Activated T-helper 9 cell treated with anti-CD3 and anti-CD28 coated beads, Interleukin-2, amount 50 U/mL, for 16 hours (primary cell): ENCODE measurements around the gene THRAP3.
"Not testable (repeated sequence)": the region's sequence is repeated elsewhere in the genome, so short reads cannot be mapped to it uniquely, and the experiment has no call there.

ENCODE experiments used
- DNase-seq: peaks from one replicate; pipeline ENCODE4 v3.0.0-alpha.2; 2020; ENCODE audit warnings: low read depth

THRAP3 gene

DNA sequence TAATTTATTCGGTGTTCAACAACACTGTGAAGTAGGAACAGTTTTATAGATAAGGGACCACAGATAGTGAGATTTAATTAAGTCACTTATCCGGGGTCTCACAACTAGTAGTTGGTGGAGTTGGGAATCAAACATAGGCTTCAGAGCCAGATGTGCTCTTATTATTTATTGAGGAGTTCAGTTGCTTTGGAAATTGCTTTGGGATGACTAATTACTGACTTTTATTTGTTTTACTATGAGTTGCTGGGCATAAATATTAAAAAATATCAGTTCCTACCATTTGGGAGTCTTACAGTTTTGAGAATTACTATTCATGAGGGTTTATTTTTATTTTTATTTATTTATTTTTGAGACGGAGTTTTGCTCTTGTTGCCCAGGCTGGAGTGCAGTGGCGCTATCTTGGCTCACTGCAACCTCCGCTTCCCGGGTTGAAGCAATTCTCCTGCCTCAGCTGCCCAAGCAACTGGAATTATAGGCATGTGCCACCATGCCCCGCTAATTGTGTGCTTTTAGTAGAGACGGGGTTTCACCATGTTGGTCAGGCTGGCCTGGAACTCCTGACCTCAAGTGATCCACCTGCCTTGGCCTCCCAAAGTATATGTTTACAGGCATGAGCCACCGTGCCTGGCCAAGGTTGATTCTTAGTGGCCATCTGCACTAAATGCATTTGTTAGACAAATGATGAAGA lies 27.7 kb downstream of the THRAP3 start:
- DNase-seq, result no peak

DNA sequence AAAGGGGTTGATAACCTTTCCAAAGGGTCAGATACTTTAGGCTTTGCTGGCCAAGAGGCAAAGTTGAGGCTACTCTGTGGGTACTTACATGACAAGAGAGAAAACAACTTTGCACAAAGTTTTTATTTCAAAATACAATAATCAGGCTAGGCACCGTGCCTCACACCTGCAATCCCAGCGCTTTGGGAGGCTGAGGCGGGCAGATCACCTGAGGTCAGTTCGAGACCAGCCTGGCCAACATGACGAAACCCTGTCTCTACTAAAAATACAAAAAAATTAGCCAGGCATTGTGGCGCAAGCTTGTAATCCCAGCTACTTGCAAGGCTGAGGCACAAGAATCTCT lies 28.2 kb downstream of the THRAP3 start:
- not testable (repeated sequence) for DNase-seq

DNA sequence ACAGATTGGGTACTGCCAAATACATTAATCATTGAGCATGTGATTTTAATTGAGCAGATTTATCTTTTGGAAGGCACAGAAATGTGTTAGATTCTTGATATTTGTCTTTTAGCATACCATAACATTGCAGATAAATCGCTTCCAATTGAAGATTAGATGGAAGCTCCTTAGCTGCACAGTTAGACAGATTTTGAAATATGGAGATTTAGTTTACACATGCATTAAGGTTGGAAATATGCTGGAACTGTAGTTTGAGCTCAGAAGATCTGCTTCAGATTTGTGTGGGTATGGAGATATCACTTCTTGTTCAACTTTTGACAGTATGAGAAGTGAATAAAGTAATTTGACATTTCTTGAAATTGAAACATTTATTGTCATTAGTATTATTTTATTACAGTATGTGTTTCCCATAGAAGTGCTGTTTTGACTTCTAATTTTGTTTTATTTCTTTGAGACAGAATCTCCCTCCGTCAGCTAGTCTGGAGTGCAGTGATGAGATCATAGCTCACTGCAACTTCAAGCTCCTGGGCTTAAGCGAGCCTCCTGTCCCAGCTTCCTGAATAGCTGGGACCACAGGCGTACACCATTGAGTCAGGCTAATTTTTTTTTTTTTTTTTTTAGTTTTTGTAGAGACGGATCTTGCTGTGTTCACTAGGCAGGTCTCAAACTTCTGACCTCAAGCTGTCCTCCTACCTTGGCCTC lies 29.1 kb downstream of the THRAP3 start:
- DNase-seq, result no peak

DNA sequence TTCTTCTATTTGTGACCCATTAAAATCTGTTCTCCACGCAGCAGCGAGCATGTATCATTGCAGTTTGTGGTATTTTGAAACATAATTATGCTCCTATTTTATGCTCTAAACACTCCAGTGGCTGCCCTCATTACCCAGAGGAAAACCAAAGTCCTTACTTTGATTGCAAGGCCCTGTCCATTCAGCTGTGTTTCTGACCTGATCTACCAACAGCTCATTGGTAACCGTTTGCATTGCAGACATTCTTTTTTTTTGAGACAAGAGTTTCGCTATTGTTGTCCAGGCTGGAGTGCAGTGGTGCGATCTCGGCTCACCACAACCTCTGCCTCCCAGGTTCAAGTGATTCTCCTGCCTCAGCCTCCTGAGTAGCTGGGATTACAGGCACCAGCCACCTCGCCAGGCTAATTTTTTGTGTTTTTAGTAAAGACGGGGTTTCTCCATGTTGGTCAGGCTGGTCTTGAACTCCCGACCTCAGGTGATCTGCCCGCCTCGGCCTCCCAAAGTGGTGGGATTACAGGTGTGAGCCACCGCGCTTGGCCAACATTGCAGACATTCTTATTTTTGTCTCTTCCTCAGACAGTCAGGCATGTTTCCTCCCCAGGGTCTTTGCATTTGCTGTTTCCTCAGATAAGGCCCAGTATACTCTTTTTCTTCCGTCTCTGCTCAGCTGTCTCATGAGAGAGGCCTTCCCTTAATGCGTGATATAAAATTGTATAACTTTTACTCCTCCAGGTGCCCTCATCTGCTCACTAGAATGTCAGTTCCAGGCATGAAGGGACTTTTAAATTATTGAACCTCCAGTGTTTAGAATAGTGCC lies 32.5 kb downstream of the THRAP3 start:
- DNase-seq, result no peak

DNA sequence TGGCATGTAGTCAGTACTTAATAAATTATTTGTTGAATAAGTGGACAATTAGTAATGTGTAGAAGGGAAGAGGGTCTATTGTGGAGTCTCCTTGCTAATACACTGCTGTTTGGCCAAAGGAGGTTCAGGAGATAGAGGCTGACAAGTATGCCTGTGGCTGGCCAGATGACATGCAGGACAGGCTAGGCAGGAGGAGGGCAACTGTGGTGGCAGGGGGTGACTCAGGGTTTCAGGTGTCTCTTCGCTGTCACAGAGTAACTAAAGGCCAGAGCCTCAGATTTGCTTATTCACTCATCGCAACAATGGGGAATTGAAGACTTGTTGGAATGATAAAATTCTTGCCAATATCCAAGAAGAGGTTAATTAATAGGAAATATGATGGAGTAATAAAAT lies 33.1 kb downstream of the THRAP3 start:
- no peak for DNase-seq

DNA sequence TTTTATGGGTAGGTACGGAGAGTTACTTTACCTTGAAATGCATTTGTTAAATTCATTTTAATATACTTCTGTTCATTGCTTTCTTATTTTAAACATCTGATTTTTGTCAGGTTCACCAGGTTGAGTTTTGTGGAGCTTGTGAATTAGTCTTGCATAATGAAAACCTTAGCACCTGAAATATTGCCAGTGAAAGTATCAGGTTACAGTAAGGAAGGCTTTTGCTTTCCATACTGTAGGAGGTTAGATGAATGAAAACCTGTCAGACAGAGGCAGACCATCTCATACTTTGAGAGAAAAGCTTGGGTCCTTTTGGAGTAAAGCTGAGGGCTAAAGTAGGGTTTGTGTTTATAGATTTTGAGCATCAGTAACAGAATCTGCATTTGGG lies 34.7 kb downstream of the THRAP3 start:
- no peak for DNase-seq

DNA sequence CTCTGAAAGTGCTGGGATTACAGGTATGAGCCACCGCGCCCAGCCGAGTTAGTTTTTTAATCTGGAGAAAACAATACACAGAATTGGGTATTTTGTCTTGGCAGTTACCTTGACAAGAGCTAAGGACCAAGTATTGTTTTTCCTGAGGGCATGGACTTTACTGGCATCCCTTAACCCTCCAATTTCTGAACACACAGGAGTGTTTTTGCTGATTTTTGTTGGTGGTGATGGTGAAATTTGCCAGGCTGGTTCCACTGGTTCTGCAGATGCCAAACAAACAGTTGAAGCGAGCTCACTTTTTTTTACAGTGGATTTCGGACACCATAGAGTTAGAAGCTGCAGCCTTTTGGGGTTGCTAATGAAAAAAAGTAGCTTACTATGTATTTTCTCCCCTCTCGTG lies 44.7 kb downstream of the THRAP3 start:
- DNase-seq, result no peak

DNA sequence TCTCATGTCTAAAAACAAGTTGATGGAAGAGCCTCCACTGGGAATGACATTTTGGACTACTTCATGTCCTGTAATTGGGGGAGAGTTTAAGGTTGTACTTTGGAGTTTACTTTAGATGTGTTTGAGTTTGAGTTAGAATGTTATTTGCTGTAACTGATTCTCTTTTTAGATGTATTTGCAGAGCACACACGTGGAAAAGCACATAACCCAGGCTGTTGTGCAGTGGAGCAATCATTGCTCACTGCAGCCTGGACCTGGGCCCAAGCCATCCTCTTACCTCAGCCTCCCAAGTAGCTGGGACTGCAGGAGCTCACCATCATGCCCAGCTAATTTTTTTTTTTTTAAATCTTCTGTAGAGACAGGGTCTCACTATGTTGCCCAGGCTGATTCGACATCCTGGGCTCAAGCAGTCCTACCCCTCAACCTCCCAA lies 45.2 kb downstream of the THRAP3 start:
- no peak for DNase-seq

DNA sequence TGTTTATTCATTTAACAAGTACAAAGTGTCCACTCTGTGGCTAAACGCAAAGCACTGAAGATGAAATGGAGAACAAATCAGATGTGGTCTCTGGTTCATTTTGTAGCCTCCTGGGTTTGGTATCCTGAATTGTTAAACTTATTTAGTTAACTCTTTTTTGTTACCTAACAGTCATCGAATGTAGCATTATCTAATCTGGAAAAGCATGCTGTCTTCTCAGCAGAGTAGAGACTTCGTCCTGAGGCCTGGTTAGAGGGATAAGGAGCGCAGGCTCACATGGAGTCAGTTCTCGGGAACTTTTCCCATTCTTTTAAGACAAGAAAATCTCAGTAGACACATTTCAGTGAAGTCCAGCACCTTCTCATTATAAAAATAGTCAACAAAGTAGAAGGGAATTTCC lies 48.8 kb downstream of the THRAP3 start:
- DNase-seq, result no peak

DNA sequence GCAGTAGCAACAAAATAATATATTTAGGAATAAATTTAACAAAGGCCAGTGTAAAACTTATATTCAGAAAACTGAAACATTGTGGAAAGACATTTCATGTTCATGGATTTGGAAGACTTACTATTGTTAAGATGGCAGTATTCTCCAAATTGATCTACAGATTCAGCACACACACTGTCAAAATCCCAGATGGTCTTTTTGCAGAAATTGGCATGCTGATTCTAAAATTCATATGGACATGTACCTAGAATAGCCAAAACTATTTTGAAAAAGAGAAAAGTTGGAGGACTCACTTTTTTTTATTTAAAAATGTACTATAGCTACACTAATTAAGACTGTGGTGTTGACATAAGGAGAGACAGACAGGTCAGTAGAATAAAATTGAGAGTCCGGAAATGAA lies 50.0 kb downstream of the THRAP3 start:
- DNase-seq, result no peak

DNA sequence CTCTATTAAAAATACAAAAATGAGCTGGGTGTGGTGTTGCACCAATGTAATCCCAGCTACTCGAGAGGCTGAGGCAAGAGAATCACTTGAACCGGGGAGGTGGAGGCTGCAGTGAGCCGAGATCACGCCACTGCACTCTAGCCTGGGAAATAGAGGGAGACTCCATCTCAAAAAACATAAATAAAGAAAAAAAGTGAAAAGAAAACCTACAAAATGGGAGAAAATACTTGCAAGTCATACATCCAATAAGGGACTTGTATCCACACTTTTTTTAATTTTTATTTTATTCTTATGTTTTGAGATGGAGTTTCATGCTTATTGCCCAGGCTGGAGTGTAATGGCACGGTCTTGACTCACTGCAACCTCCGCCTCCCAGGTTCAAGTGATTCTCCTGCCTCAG lies 52.4 kb downstream of the THRAP3 start:
- DNase-seq, result no peak

DNA sequence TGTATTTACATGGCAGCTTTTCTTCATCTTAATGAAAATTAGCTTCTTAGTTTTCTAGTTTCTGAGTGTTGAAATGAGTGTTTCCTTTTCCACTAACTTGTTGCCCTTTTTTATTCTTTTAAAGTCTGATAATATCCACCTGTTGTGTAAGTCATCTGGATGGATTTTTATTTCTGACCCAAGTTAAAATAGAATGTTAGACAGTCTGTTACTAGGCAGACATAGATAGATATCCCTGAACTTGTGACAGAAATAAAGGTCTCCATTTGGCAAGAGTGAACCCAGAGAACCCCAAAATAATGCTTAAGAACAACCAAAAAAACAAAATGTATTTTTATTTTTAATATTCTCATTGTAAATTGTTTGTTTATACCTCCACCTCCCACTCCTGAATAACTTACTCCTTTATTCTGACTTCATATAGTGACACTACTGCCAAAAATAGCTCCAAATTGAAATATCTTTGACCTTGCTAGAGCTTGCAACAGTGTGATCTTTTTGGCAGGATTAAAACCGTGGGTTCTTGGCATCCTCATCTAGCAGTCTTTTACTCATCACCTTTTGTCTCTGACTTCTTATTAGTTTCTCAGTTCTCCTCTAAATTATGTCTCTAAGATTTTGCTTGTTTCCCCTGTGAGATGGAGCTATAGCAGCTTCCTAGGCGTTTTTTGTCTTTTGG lies 55.0 kb downstream of the THRAP3 start:
- no peak for DNase-seq

DNA sequence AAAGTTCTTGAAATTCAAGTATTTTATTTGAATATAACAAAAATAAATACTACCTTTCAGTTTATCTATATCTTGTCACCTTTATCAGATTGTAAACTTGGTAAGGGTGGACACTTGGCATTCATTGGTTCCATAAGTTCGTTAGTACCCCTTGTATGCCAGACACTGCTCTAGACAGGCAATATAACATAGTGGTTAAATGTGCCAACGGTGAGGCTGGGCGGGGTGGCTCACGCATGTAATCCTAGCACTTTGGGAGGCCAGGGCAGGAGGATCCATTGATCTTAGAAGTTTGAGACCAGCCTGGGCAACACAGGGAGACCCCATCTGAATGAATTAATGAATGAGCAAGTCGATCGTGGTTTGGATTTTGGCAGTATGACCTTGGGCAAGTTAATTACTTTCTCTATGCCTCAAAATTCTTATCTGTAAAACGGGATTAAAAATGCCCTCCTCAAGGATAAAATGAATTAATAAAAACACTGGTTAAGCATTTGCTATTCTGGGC lies 55.6 kb downstream of the THRAP3 start:
- no peak for DNase-seq

DNA sequence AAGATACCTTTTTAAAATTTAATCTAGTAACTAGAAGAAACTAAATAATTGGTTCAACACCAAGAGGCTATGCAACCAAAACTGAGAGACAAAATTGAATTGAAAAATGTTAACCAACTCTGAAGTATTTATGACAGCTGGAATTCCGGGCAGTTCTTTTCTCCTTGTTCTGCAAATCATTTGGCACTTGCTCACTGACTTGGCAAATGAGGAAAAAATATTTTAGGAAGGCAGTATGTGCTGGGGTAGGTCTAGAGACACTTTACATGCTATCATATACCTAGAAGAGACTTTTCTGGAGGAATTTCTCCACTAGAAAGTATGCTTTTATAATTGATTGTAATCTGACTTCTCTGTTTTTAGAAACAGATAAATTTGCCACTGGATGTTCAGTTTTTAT lies 59.8 kb downstream of the THRAP3 start:
- DNase-seq, result no peak

DNA sequence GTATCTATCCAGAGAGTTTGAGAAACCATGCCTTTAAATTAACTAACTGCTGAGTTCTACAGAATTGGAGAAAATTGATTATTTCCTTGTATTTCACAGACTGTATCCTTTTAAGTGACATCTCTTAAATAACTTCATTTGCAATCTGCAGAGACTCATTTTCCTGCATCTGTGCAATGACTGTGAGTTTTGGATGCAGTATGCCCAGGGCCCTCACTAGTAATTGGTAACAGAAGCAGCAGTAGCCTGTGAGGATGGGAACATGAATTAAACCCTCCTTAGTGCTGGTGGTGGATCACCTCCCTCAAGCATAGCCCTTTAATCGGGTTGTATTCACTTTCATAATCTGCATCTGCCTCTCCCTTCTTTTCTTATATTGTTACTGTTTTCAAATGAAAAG lies 60.3 kb downstream of the THRAP3 start:
- no peak for DNase-seq

DNA sequence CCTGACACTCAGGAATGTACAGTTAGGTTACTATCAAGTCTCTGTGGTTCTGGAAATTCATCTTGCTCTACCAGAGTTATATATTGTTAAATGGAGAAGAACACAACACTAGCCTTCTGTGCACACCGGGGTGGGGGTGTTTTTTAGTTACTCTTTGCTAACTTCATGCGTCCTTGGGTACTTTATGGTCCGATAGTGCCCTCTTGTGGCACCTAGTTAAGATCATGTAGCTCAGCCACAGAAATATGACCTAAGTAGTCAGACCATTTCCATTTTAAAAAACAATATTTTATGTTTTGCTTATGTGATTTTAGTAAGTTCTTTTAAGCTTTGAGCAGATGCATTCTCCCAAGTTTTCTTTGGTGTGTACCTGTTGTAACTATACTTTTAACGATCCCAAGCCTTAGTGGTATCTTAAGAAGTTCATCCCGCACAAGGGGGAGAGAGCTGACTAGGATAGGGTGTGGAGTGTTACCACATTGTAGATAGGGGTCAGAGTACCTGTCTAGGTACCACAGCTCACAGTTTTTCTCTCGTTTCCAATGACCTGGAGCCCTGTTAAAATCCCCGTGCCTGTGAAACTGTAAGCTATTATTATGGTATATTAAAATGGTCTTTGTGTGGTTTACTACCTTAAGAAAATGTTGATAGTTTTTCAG lies 61.3 kb downstream of the THRAP3 start:
- no peak for DNase-seq

DNA sequence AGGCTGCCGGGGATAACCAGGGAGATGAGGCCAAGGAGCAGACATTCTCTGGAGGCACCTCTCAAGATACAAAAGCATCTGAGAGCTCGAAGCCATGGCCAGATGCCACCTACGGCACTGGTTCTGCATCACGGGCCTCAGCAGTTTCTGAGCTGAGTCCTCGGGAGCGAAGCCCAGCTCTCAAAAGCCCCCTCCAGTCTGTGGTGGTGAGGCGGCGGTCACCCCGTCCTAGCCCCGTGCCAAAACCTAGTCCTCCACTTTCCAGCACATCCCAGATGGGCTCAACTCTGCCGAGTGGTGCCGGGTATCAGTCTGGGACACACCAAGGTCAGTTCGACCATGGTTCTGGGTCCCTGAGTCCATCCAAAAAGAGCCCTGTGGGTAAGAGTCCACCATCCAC lies 62.6 kb downstream of the THRAP3 start:
- DNase-seq, result no peak

DNA sequence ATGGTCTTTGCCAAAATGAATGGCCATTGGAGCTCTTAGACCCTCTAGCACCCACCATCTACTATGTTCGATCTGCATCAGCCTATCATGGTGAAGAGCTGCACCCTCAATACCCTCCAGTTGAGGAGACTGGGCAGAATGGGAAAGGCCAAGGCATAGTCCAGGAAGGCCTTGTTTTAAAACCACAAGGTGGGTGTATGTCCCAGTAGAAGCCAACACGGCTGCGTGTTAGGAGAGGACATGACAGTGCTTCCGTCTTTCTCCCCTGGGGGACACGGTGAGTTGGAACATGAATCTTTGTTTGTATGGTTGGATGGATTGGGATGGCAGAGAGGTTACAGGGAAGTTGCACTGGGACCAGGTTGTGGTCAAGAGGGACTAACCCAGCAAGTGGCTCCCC lies 63.4 kb downstream of the THRAP3 start:
- DNase-seq, result no peak

DNA sequence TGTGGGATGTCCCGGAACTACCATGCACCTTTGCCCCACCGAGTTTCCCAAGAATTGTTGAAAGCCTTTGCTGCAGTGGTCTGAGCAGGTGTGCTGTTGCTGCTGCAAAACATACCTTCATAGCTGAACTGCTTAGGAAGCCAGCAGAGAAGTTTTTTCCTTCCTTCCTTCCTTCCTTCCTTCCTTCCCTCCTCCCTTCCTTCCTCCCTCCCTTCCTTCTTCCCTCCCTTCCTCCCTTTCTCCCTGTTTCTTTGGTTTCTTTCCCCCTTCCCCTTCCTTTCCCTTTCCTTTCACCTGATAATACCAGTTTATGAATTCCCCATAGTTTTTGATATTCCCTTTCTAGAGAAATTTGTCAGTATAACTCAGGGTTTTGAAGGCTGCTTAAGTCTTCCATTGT lies 71.1 kb downstream of the THRAP3 start:
- no peak for DNase-seq

DNA sequence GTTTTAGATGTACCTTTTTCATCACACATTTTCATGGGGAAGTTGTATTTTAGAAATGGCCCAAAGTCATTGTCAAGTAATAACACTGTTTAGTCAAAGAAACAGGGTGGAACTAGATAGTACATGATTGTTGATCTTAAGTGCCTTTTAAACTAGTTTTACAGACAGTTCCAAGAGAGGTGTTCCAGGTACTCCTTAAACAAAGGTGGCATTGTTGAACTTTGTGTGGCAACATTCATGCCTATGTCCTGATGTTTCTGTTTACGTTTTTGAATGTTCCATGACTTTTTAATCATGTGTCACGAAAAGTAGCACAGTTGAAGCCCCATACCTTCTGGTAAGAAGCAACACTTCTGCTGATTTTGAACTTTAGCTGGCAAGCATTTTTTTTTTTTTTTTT lies 72.8 kb downstream of the THRAP3 start:
- no peak for DNase-seq

DNA sequence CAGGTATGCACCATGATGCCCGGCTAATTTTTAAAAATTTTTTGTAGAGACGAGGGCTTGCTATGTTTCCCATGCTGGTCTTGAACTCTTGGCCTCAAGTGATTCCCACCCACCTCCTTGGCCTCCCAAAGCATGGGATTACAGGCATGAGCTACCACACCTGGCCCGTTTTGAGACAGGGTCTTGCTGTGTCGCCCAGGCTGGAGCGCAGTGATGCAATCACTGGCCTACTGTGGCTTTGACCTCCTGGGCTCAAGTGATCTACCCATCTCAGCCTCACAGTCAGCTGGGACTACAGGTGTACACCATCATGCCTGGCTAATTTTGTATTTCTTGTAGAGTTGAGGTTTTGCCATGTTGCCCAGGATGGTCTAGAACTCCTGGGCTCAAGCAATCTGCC lies 74.4 kb downstream of the THRAP3 start:
- no peak for DNase-seq

DNA sequence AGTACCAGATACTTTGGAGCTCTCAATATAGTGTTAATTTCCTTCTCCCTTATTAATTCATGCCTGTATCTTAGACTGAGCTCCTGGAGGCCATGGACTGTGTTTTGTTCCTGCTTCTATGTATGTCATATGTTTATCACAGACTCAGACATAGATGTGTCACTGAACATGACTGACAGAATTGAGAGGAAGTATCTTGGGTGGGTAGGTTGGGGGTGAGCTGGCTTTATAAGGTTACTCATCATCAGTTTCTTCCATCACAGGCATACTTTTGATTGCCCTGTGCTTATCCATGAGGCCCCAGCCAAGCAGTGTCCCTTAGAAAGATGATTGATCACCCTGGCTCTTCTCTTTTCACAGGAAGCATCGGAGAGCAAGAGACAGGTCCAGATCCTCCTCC lies 76.3 kb downstream of the THRAP3 start:
- DNase-seq, result no peak
